Measurements from ENCODE around the gene HLA-G.

DNA sequence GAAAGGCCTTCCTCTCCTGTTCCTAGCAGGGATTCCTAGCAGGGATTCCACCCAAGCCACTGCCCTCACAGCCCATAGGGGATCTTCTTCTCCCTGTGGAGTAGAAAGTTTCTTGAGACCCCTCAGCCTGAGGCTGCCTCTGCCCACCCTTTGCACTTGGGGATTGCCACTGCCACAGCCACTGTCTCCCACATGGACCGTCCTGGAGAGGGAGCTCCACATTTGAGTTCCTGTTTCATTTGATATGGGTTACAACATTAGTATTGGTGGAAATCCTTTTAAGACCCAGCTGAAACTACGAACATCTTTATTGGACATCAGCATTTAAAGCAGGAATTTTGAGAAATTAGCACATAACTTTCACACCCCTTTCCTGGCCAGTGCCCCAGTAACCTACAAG lies 25.6 kb downstream of the HLA-G start:
- TF ChIP-seq, protein P1, sequence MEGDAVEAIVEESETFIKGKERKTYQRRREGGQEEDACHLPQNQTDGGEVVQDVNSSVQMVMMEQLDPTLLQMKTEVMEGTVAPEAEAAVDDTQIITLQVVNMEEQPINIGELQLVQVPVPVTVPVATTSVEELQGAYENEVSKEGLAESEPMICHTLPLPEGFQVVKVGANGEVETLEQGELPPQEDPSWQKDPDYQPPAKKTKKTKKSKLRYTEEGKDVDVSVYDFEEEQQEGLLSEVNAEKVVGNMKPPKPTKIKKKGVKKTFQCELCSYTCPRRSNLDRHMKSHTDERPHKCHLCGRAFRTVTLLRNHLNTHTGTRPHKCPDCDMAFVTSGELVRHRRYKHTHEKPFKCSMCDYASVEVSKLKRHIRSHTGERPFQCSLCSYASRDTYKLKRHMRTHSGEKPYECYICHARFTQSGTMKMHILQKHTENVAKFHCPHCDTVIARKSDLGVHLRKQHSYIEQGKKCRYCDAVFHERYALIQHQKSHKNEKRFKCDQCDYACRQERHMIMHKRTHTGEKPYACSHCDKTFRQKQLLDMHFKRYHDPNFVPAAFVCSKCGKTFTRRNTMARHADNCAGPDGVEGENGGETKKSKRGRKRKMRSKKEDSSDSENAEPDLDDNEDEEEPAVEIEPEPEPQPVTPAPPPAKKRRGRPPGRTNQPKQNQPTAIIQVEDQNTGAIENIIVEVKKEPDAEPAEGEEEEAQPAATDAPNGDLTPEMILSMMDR (IDR thresholded peaks at IDR 0.05): no peak
- no peak for TF ChIP-seq EP300 (IDR thresholded peaks at IDR 0.05)
